Loucy (cell line): ENCODE results near the gene KCNJ6.

Source experiments
- H2AFZ ChIP-seq: fragments of 200-600 bp; sonication (generic); 2 replicates; pipeline ENCODE4 v1.6.0; 2016; ENCODE audit warnings: antibody characterized with exemption, mild to moderate bottlenecking, low read length, moderate library complexity
- H3F3A ChIP-seq: fragments of 200-600 bp; 2 replicates; pipeline ENCODE4 v1.6.0; 2016; ENCODE audit warnings: antibody characterized with exemption, low read depth, mild to moderate bottlenecking
- H3K27me3 ChIP-seq: fragments of 200-600 bp; sonication (generic); 2 replicates; pipeline ENCODE4 v1.6.1; 2014; ENCODE audit warnings: low read length, mild to moderate bottlenecking; ENCODE audit not compliant: insufficient read depth, poor library complexity, severe bottlenecking
- H3K36me3 ChIP-seq: fragments of 200-600 bp; sonication (generic); 2 replicates; pipeline ENCODE4 v1.6.1; 2016; ENCODE audit warnings: low read length; ENCODE audit not compliant: insufficient read depth
- H3K4me1 ChIP-seq: fragments of 200-600 bp; sonication (generic); 2 replicates; pipeline ENCODE4 v1.5.1; 2014; ENCODE audit warnings: low read length, mild to moderate bottlenecking; ENCODE audit not compliant: insufficient read depth, poor library complexity, severe bottlenecking
- H3K4me2 ChIP-seq: fragments of 200-600 bp; sonication (generic); 2 replicates; pipeline ENCODE4 v1.6.0; 2014; ENCODE audit warnings: antibody characterized with exemption, low read length, low read depth, mild to moderate bottlenecking; ENCODE audit not compliant: poor library complexity, severe bottlenecking
- H3K4me3 ChIP-seq: fragments of 200-600 bp; sonication (generic); 2 replicates; pipeline ENCODE4 v1.5.1; 2014; ENCODE audit warnings: low read length, mild to moderate bottlenecking, mixed read lengths; ENCODE audit not compliant: poor library complexity, severe bottlenecking
- H3K79me2 ChIP-seq: fragments of 200-600 bp; sonication (generic); 2 replicates; pipeline ENCODE4 v1.6.1; 2014; ENCODE audit warnings: low read length; ENCODE audit not compliant: insufficient read depth
- H3K9ac ChIP-seq: fragments of 200-600 bp; sonication (generic); 2 replicates; pipeline ENCODE4 v1.6.0; 2014; ENCODE audit warnings: mild to moderate bottlenecking, low read depth, low read length, moderate library complexity; ENCODE audit not compliant: poor library complexity, severe bottlenecking
- H3K9me2 ChIP-seq: fragments of 200-600 bp; sonication (generic); replicated peaks from 2 replicates; pipeline ENCODE4 v1.6.1; 2016; ENCODE audit warnings: low read depth, low read length, mixed read lengths
- H3K9me3 ChIP-seq: fragments of 200-600 bp; sonication (generic); 2 replicates; pipeline ENCODE4 v1.6.1; 2014; ENCODE audit warnings: mild to moderate bottlenecking, antibody characterized with exemption, low read length, low read depth; ENCODE audit not compliant: insufficient read depth
- H4K20me1 ChIP-seq: fragments of 200-600 bp; sonication (generic); 2 replicates; pipeline ENCODE4 v1.6.0; 2014; ENCODE audit warnings: antibody characterized with exemption, low read length, mild to moderate bottlenecking; ENCODE audit not compliant: insufficient read depth, poor library complexity, severe bottlenecking
- EZH2phosphoT487 ChIP-seq: fragments of 200-600 bp; IDR thresholded peaks from 2 replicates; pipeline ENCODE4 v1.6.1; 2018; ENCODE audit warnings: antibody characterized with exemption, mild to moderate bottlenecking, moderate library complexity, borderline replicate concordance
- TF ChIP-seq, protein P1 (sequence below): fragments of 200-600 bp; sonication (generic); conservative IDR thresholded peaks from 2 replicates; pipeline ENCODE4 v1.5.1; 2014; ENCODE audit warnings: mild to moderate bottlenecking, antibody characterized with exemption, low read length

Gene KCNJ6

GRCh38 chr21:37915941-37916309 lies 332 bp downstream of the KCNJ6 start:
- Histone ChIP-seq H3K9me2 (no peaks in the 10 kb centered on the region), H2AFZ (no peak overlapping the region), H3K36me3 (no peaks in the 10 kb centered on the region), H3K4me2 (no peak overlapping the region), H3F3A (no peaks in the 10 kb centered on the region), H3K9me3 (no peaks in the 10 kb centered on the region), H3K4me1 (no peaks in the 10 kb centered on the region), H3K9ac (no peak overlapping the region), H3K79me2 (no peaks in the 10 kb centered on the region), H3K27me3 (no peaks in the 10 kb centered on the region), H3K4me3 (no peak overlapping the region), H4K20me1 (no peaks in the 10 kb centered on the region)
- TF ChIP-seq, protein P1, sequence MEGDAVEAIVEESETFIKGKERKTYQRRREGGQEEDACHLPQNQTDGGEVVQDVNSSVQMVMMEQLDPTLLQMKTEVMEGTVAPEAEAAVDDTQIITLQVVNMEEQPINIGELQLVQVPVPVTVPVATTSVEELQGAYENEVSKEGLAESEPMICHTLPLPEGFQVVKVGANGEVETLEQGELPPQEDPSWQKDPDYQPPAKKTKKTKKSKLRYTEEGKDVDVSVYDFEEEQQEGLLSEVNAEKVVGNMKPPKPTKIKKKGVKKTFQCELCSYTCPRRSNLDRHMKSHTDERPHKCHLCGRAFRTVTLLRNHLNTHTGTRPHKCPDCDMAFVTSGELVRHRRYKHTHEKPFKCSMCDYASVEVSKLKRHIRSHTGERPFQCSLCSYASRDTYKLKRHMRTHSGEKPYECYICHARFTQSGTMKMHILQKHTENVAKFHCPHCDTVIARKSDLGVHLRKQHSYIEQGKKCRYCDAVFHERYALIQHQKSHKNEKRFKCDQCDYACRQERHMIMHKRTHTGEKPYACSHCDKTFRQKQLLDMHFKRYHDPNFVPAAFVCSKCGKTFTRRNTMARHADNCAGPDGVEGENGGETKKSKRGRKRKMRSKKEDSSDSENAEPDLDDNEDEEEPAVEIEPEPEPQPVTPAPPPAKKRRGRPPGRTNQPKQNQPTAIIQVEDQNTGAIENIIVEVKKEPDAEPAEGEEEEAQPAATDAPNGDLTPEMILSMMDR, result no peak
- no peak for TF ChIP-seq EZH2phosphoT487

GRCh38 chr21:37915497-37915911 lies 753 bp downstream of the KCNJ6 start:
- Histone ChIP-seq H3K9ac (no peak overlapping the region), H3K4me2 (no peak overlapping the region), H3K9me2 (no peaks in the 10 kb centered on the region), H3K27me3 (no peaks in the 10 kb centered on the region), H3K9me3 (no peaks in the 10 kb centered on the region), H2AFZ (no peak overlapping the region), H3K79me2 (no peaks in the 10 kb centered on the region), H3F3A (no peaks in the 10 kb centered on the region), H4K20me1 (no peaks in the 10 kb centered on the region), H3K4me1 (no peaks in the 10 kb centered on the region), H3K4me3 (no peak overlapping the region), H3K36me3 (no peaks in the 10 kb centered on the region)
- TF ChIP-seq, protein P1, result no peak
- no peak for TF ChIP-seq EZH2phosphoT487

GRCh38 chr21:37912616-37913015 lies 3.6 kb downstream of the KCNJ6 start:
- H3K9me2 ChIP-seq, result no peaks in the 10 kb centered on the region
- H3K4me3 ChIP-seq, result no peak overlapping the region
- no peaks in the 10 kb centered on the region for H3K9me3 ChIP-seq
- no peaks in the 10 kb centered on the region for H3K36me3 ChIP-seq
- no peaks in the 10 kb centered on the region for H3K79me2 ChIP-seq
- no peaks in the 10 kb centered on the region for H3K27me3 ChIP-seq
- no peak for TF ChIP-seq EZH2phosphoT487
- TF ChIP-seq, protein P1, result no peak
- no peaks in the 10 kb centered on the region for H3K4me1 ChIP-seq
- no peaks in the 10 kb centered on the region for H4K20me1 ChIP-seq
- no peak overlapping the region for H3K4me2 ChIP-seq
- H3F3A ChIP-seq, result no peaks in the 10 kb centered on the region
- no peak overlapping the region for H3K9ac ChIP-seq
- H2AFZ ChIP-seq, result no peak overlapping the region
